Subcutaneous adipose tissue (tissue), 4 donors: Measurements from ENCODE around the gene ATP6V1B1. TPM values are rescaled to one million over a fixed set of nuclear protein-coding genes. Genes with fewer than 3 reads are reported as not detected.

Experiments
- total RNA-seq, 4 donors: library from RNA; depleted of rRNA; stranded (reverse); fragments of >200 nt; gene quantifications; one replicate each; pipeline ENCODE4 v1.1.0, GENCODE V29; 2016
- TF ChIP-seq, protein P1 (sequence below): fragments of 450-650 bp; IDR thresholded peaks from one replicate; pipeline ENCODE4 v1.5.1; 2016; ENCODE audit warnings: low read depth, mild to moderate bottlenecking, control low read depth, antibody characterized with exemption, moderate library complexity

The ATP6V1B1 gene
- total RNA-seq, 4 donors from 2014 or later, result not detected

DNA sequence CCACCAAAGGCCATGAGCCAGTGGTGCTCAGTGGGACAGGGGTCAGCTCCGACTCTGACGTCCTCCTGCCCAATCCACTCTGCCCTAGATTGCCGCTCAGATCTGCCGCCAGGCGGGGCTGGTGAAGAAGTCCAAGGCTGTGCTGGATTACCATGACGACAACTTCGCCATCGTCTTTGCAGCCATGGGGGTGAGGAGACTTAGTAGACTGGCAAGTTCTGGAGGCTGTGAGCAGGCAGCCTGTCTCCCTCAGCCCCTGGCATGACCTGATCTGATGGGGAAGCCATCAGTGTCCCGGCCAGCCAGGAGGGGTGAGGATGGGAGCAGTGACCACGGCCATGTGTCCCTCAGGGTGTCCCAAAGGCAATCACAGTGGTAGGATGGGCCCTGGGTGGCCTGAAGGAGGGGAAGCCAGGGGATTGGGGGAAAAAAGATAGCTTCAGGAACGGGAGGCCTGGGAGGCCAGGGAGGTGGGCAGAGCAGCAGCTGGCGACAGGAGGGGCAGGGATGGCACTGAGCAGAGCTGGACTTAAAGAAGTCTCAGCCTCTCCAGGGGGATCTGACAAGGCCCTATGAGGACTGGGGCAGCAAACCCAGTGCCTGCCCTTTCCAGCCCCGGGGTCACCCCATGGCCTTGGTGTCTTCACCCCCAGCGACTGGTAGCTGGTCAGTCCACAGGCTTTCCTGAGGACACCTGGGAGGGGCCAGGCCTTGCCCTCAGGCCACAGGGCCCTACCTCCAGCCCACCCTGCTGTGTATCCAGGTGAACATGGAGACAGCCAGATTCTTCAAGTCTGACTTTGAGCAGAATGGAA, 25.3 kb downstream of the ATP6V1B1 start:
- TF ChIP-seq, protein P1, sequence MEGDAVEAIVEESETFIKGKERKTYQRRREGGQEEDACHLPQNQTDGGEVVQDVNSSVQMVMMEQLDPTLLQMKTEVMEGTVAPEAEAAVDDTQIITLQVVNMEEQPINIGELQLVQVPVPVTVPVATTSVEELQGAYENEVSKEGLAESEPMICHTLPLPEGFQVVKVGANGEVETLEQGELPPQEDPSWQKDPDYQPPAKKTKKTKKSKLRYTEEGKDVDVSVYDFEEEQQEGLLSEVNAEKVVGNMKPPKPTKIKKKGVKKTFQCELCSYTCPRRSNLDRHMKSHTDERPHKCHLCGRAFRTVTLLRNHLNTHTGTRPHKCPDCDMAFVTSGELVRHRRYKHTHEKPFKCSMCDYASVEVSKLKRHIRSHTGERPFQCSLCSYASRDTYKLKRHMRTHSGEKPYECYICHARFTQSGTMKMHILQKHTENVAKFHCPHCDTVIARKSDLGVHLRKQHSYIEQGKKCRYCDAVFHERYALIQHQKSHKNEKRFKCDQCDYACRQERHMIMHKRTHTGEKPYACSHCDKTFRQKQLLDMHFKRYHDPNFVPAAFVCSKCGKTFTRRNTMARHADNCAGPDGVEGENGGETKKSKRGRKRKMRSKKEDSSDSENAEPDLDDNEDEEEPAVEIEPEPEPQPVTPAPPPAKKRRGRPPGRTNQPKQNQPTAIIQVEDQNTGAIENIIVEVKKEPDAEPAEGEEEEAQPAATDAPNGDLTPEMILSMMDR, result no peak

DNA sequence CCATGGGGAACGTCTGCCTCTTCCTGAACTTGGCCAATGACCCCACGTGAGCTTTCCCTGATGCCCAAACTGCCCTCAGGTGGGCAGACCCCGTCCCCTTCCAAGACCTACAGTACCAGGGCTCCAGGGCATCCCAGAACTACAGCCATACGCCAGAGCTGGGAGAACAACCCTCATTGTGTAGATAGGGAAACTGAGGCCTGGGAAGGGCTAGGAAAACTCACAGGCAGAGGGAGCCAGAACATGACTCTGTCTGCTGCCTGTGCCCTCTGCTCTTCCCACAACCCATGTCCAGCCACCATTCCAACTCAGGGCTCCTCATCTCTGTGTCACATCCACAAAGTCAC, 25.9 kb downstream of the ATP6V1B1 start:
- TF ChIP-seq, protein P1, result no peak

DNA sequence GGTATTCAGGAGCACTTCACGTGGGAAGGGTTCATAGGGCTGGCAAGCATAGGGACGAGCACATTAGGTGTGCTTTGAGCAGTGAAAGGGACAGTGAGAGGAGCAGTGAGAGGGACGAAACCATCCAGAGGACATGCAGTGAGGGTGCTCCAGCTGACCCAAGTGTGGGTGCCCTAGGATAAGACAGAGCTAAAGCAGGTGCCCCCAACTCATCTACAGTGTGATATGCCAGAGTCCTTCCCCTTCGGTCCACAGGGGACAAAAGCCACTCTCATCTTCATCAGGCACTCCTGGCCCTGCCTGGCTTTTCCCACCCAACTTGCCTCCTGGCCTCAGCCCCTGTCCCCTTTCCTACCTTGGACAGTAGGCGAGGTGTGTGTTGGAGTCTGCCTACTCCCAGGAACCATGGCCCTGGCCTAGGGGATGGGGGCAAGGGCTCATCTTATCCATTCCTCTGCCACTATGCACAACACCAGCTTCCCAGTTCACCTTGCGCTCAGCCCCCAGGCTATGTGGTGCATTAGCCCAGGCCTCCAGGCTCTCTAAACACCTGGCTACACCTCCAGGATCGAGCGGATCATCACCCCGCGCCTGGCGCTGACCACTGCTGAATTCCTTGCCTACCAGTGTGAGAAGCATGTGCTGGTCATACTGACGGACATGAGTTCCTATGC, 26.6 kb downstream of the ATP6V1B1 start:
- TF ChIP-seq, protein P1, result no peak

DNA sequence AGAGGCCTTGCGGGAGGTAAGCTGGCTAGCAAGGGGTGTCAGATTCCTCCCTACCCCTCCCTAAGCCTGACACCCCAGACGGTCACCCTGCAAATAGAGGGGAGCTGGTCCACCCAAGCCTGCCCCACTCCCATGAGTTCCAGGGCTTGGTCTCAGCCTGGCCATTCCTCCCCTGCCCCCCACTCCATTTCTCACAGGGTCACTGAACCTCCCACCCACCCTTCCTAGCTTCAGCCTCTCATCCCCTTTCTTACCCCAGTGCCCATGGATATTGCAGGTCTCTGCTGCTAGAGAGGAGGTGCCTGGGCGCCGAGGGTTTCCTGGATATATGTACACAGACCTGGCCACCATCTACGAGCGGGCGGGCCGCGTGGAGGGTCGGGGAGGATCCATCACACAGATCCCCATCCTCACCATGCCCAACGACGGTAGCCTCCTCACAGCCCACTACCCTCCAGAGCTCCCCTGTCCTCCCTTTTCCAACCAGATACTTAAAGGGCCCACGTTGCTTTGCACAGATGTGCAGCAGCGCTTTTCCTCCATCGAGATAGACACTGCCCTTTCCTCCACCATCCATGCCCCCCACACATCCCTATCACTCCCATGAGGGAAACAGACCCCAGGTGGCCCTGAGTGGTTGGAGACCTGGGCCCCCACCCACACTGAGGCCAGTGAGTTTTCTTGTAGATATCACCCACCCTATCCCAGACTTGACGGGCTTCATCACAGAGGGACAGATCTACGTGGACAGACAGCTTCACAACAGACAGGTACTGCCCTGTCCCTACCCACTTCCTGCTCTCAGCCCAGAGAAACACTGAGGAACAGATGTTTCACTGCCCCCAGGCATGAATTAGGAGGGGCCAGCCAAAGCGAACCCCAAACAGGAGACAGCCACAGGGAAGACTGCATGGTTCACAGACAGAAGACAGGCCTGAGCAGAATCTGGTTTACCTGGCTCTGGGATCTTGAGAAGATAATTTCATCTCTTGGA, 27.5 kb downstream of the ATP6V1B1 start:
- TF ChIP-seq, protein P1, result no peak

DNA sequence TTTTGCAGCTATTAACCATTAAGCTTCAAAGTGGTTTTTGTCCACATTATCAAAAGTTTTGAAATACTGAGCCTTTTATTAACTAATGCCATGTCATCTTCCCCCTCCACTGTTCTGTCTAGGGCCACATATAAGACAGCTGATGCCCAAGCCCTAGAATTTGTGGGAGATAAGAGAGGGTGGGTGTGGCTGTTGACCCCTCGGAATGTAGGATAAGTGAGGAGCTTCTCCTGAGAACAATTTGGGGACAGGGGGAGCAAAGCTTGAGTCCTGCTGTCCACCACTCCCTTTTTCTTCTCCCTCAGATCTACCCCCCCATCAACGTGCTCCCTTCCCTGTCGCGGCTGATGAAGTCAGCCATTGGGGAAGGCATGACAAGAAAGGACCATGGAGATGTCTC, 28.4 kb downstream of the ATP6V1B1 start:
- TF ChIP-seq, protein P1, result no peak

DNA sequence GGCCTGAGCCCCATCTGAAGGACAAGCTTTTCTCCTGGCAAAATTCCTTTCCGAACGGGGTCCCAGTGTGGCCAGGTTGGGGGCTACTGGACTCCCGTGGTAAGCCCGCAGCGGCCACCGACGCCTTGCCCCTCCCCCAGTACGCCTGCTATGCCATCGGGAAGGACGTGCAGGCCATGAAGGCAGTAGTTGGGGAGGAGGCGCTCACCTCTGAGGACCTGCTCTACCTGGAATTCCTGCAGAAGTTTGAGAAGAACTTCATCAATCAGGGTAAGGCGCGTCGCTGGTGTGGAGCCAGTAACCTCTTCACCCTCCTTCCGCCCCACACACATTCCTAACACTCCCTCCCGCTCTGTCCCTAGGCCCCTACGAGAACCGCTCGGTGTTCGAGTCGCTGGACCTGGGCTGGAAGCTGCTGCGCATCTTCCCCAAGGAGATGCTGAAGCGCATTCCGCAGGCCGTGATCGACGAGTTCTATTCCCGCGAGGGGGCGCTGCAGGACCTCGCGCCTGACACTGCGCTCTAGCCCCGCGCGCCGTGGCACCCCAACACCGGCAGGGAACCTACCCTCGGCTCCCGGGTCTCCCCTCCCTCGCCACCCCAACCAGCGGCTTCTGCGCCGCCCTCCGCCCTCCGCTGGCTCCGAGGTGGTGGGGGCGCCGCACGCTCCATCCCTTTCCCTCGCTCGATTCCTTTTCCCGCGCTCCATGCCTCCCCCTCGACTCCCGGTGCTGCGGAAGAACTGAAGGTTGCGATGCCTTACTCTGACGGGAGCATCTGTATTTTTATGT, 29.1 kb downstream of the ATP6V1B1 start:
- TF ChIP-seq, protein P1, result no peak
